ENCODE measurements around the gene TNFSF8.

The TNFSF8 gene

GRCh38 chr9:114921171-114921570 is 9.2 kb downstream of the TNFSF8 start:
- TF ChIP-seq EZH2 (IDR thresholded peaks at IDR 0.05; ENCODE audit: borderline replicate concordance, low read depth, low read length, severe bottlenecking) (no peak), CTCF (IDR thresholded peaks at IDR 0.05; ENCODE audit: borderline replicate concordance, extremely low read depth, low read length, poor library complexity, severe bottlenecking) (no peak)
- no peaks in the 10 kb centered on the region for H4K20me1 ChIP-seq (ENCODE audit: insufficient read depth, low read length)
- H3K27me3 ChIP-seq (ENCODE audit: insufficient read depth, low read length, poor library complexity), result no peaks in the 10 kb centered on the region
- H2AFZ ChIP-seq (ENCODE audit: low read depth, low read length), result no peak overlapping the region
- peaks cover 64% of the 10 kb centered on the region for H3K79me2 ChIP-seq (ENCODE audit: insufficient read depth, low read length)
- no peak overlapping the region for H3K4me2 ChIP-seq (ENCODE audit: insufficient read depth, low read length)
- H3K9ac ChIP-seq (ENCODE audit: low read depth, low read length), result no peak overlapping the region
- no peaks in the 10 kb centered on the region for H3K9me3 ChIP-seq (ENCODE audit: insufficient read depth, low read length, severe bottlenecking)
- peaks cover 22% of the 10 kb centered on the region for H3K36me3 ChIP-seq (ENCODE audit: insufficient read depth, low read length)
- peaks cover 16% of the 10 kb centered on the region; the same call in 1 of the 2 replicates for H3K4me1 ChIP-seq (ENCODE audit: insufficient read depth, low read length)
- peak overlapping the region; percentile 1; the same call in 1 of the 2 replicates for H3K27ac ChIP-seq (ENCODE audit: low read length)
- DNase-seq (no peak), ATAC-seq (ENCODE audit: insufficient read depth, low read depth) (no peak)
- no peak overlapping the region for H3K4me3 ChIP-seq (ENCODE audit: low read depth in 1 of 2, low read length in 2 of 2)

DNA sequence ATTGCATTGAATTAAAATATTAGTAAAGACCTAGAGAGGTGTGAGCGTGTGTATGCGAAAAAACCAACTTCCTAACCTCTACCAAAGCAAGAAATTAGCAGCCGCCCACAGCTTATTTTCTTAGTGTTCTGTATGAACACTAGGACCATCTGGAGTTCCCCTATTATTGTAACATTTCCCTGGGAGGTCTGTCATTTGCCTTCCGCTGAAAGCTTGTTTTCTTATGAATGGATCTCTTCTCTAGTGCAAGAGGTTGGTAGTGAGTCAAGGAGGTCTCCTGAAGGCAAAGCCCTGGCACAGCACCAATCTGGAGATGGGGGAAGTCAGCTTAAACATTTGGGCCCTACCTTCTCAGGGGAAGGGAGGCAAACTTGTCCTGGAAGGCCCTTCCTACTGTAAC is 10.8 kb downstream of the TNFSF8 start:
- Histone ChIP-seq H3K36me3 (ENCODE audit: insufficient read depth, low read length) (peaks cover 37% of the 10 kb centered on the region), H3K27me3 (ENCODE audit: insufficient read depth, low read length, poor library complexity) (no peaks in the 10 kb centered on the region), H3K4me2 (ENCODE audit: insufficient read depth, low read length) (no peak overlapping the region), H3K4me3 (ENCODE audit: low read depth in 1 of 2, low read length in 2 of 2) (no peak overlapping the region), H3K4me1 (ENCODE audit: insufficient read depth, low read length) (peaks cover 7% of the 10 kb centered on the region), H3K79me2 (ENCODE audit: insufficient read depth, low read length) (peaks cover 48% of the 10 kb centered on the region), H3K27ac (ENCODE audit: low read length) (peak overlapping the region; percentile 24; the same call in 1 of the 2 replicates), H2AFZ (ENCODE audit: low read depth, low read length) (no peak overlapping the region), H4K20me1 (ENCODE audit: insufficient read depth, low read length) (no peaks in the 10 kb centered on the region), H3K9me3 (ENCODE audit: insufficient read depth, low read length, severe bottlenecking) (no peaks in the 10 kb centered on the region), H3K9ac (ENCODE audit: low read depth, low read length) (no peak overlapping the region)
- ATAC-seq (ENCODE audit: insufficient read depth, low read depth) (no peak), DNase-seq (no peak)
- TF ChIP-seq EZH2 (IDR thresholded peaks at IDR 0.05; ENCODE audit: borderline replicate concordance, low read depth, low read length, severe bottlenecking) (no peak), CTCF (IDR thresholded peaks at IDR 0.05; ENCODE audit: borderline replicate concordance, extremely low read depth, low read length, poor library complexity, severe bottlenecking) (no peak)

DNA sequence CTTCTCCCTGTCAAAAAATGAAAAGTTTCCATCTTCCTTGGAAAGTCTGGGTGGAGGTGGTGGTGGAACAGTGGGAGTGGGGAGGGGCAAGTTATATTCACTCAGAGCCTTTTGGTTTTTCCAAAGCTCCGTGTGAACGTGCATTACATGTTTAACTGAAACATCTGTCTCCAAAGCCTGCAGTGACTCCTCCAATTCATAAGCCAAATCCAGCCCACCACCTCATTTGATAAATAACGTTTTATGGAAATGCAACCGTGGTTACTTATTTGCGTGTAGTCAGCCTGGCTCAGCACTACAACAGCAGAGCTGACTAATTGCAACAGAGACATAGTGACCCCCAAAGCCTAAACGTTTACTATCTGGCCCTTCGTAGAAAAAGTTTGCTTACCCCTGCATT is 13.9 kb downstream of the TNFSF8 start:
- Histone ChIP-seq H3K27me3 (ENCODE audit: insufficient read depth, low read length, poor library complexity) (no peaks in the 10 kb centered on the region), H3K9ac (ENCODE audit: low read depth, low read length) (no peak overlapping the region), H3K36me3 (ENCODE audit: insufficient read depth, low read length) (peaks cover 50% of the 10 kb centered on the region)

More for the DNA sequence above, 13.9 kb downstream of the TNFSF8 start:
- ATAC-seq (ENCODE audit: insufficient read depth, low read depth) (no peak), DNase-seq (no peak)
- no peaks in the 10 kb centered on the region for H3K9me3 ChIP-seq (ENCODE audit: insufficient read depth, low read length, severe bottlenecking)
- no peak overlapping the region for H3K4me3 ChIP-seq (ENCODE audit: low read depth in 1 of 2, low read length in 2 of 2)
- peaks cover 29% of the 10 kb centered on the region for H3K4me1 ChIP-seq (ENCODE audit: insufficient read depth, low read length)
- H3K4me2 ChIP-seq (ENCODE audit: insufficient read depth, low read length), result no peak overlapping the region
- H3K79me2 ChIP-seq (ENCODE audit: insufficient read depth, low read length), result peaks cover 22% of the 10 kb centered on the region
- H4K20me1 ChIP-seq (ENCODE audit: insufficient read depth, low read length), result no peaks in the 10 kb centered on the region
- no peak overlapping the region for H3K27ac ChIP-seq (ENCODE audit: low read length)
- TF ChIP-seq EZH2 (IDR thresholded peaks at IDR 0.05; ENCODE audit: borderline replicate concordance, low read depth, low read length, severe bottlenecking), result no peak
- TF ChIP-seq CTCF (IDR thresholded peaks at IDR 0.05; ENCODE audit: borderline replicate concordance, extremely low read depth, low read length, poor library complexity, severe bottlenecking), result no peak
- no peak overlapping the region for H2AFZ ChIP-seq (ENCODE audit: low read depth, low read length)

Data from DND-41 (cell line).